ENCODE measurements around the gene MIER3. TPM values are rescaled to one million over a fixed set of nuclear protein-coding genes. Genes with fewer than 3 reads are reported as not detected.

Gene MIER3
- total and polyA plus RNA-seq, 2 of the 13 experiments (the other 11 are each of a cell fraction or from before 2014, with no cell fraction given) = 14.6 to 38.8 TPM

DNA sequence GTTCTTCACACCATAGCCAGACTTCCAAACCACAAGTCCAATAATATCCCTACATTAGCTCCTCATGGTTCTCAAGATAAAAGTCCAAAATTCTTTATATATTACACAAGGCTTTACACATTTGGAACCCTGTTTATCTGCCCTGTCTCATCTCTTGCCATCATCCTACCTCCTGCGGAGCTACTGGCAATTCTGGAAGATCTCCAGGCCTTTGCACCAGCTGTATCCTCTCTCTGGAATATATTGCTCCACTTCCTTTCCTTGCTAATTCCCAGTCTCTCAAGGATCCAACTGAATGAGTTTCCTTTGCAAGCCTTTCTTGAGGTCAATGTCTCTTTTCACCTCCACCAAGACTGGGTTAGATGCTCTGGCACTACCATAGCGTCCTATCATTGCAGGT lies 41.3 kb upstream of the MIER3 start:
- Histone ChIP-seq H3K4me1 (ENCODE audit: insufficient read depth, low read length) (no peaks in the 10 kb centered on the region), H2AFZ (ENCODE audit: low read length) (no peak overlapping the region), H4K20me1 (ENCODE audit: insufficient read depth, low read length) (no peaks in the 10 kb centered on the region), H3K27ac (ENCODE audit: extremely low read length, insufficient read depth, low read length) (no peak overlapping the region), H3K4me3 (replicated peaks in 1 of 3; ENCODE audit: insufficient read depth in 1 of 3, low read depth in 2 of 3, low read length in 3 of 3) (no peak overlapping the region), H3K9me3 (ENCODE audit: low read length) (no peaks in the 10 kb centered on the region), H3K4me2 (ENCODE audit: low read depth, low read length) (no peak overlapping the region), H3K36me3 (replicated peaks in 1 of 2; ENCODE audit: control insufficient read depth in 1 of 2, insufficient read depth in 2 of 2, low read length in 2 of 2) (no peaks in the 10 kb centered on the region), H3K27me3 (ENCODE audit: control insufficient read depth in 1 of 2, insufficient read depth in 2 of 2, low read length in 2 of 2) (no peaks in the 10 kb centered on the region), H3K9ac (ENCODE audit: insufficient read depth, low read depth, low read length) (no peak overlapping the region), H3K79me2 (ENCODE audit: insufficient read depth, low read length) (no peaks in the 10 kb centered on the region)
- TF ChIP-seq HMGA1 (CRISPR knock-in tag; conservative IDR thresholded peaks at IDR 0.05) (no peak), MXI1 (IDR thresholded peaks at IDR 0.05; ENCODE audit: borderline replicate concordance, low read depth, low read length) (no peak), ARID2 (CRISPR knock-in tag; IDR thresholded peaks at IDR 0.05; ENCODE audit: borderline replicate concordance) (no peak), BRCA1 (CRISPR knock-in tag; IDR thresholded peaks at IDR 0.05) (no peak), ZBTB21 (CRISPR knock-in tag; IDR thresholded peaks at IDR 0.05) (no peak), REXO4 (CRISPR knock-in tag; IDR thresholded peaks at IDR 0.05; ENCODE audit: borderline replicate concordance) (no peak), KDM4B (CRISPR knock-in tag; IDR thresholded peaks at IDR 0.05) (no peak)
- TF ChIP-seq, protein P1, sequence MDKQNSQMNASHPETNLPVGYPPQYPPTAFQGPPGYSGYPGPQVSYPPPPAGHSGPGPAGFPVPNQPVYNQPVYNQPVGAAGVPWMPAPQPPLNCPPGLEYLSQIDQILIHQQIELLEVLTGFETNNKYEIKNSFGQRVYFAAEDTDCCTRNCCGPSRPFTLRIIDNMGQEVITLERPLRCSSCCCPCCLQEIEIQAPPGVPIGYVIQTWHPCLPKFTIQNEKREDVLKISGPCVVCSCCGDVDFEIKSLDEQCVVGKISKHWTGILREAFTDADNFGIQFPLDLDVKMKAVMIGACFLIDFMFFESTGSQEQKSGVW (CRISPR knock-in tag; IDR thresholded peaks at IDR 0.05; ENCODE audit: borderline replicate concordance) = no peak
- ChIA-PET POLR2A (no interaction called here), CTCF (ENCODE audit: low intra/inter-chr PET ratio, low total read pairs) (no interaction called here)
- DNase-seq (ENCODE audit: low spot score) (no peak), ATAC-seq (no peak), FAIRE-seq (no peak)
- BruUV-seq (replicated peaks) = no TSS peak
- in situ Hi-C loops (cut with HindIII; ENCODE audit: extremely low pct_ligation_motif_present, low pct_unique_long_range_greater_than_20kb) = no loop called here
- 20% methylated on average over 2 of the region's 2 CpGs for WGBS (ENCODE audit: low lambda C conversion rate)
- intact Hi-C loops (cut with micrococcal nuclease; ENCODE audit: unreplicated experiment) = no loop called here

DNA sequence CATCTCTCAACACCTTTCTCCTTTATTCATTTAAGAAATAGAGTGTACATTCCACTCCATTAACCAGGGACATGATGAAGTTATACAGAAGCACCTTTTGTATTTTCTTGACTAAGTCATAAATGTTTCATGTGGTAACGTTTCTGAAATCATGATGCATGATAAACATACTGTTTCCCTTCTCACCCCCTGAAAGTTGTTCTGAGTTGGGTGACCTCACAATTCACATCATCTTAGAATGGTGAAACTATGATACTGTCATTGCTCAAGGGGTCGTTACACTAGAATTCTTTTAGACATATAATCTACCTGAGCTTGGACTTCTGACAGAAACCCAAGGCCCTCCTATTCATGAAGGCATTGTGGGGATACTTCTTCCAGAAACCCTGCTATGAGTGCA lies 37.8 kb upstream of the MIER3 start:
- no peaks in the 10 kb centered on the region for H3K36me3 ChIP-seq (replicated peaks in 1 of 2; ENCODE audit: control insufficient read depth in 1 of 2, insufficient read depth in 2 of 2, low read length in 2 of 2)
- H3K9ac ChIP-seq (ENCODE audit: insufficient read depth, low read depth, low read length) = no peak overlapping the region
- ATAC-seq (no peak), DNase-seq (ENCODE audit: low spot score) (no peak), FAIRE-seq (no peak)
- no peak overlapping the region for H3K27ac ChIP-seq (ENCODE audit: extremely low read length, insufficient read depth, low read length)
- in situ Hi-C loops (cut with HindIII; ENCODE audit: extremely low pct_ligation_motif_present, low pct_unique_long_range_greater_than_20kb) (no loop called here), intact Hi-C loops (cut with micrococcal nuclease; ENCODE audit: unreplicated experiment) (no loop called here)
- H3K4me3 ChIP-seq (replicated peaks in 1 of 3; ENCODE audit: insufficient read depth in 1 of 3, low read depth in 2 of 3, low read length in 3 of 3) = no peak overlapping the region
- WGBS (ENCODE audit: low lambda C conversion rate) = 3% methylated on average over 2 of the region's 2 CpGs
- no peaks in the 10 kb centered on the region for H3K27me3 ChIP-seq (ENCODE audit: control insufficient read depth in 1 of 2, insufficient read depth in 2 of 2, low read length in 2 of 2)
- no peaks in the 10 kb centered on the region for H3K4me1 ChIP-seq (ENCODE audit: insufficient read depth, low read length)
- no peak overlapping the region for H2AFZ ChIP-seq (ENCODE audit: low read length)
- ChIA-PET POLR2A (no interaction called here), CTCF (ENCODE audit: low intra/inter-chr PET ratio, low total read pairs) (no interaction called here)
- BruUV-seq (replicated peaks) = no TSS peak
- H4K20me1 ChIP-seq (ENCODE audit: insufficient read depth, low read length) = no peaks in the 10 kb centered on the region
- H3K9me3 ChIP-seq (ENCODE audit: low read length) = no peaks in the 10 kb centered on the region
- no peaks in the 10 kb centered on the region for H3K79me2 ChIP-seq (ENCODE audit: insufficient read depth, low read length)
- H3K4me2 ChIP-seq (ENCODE audit: low read depth, low read length) = no peak overlapping the region
- TF ChIP-seq ZNF616 (CRISPR knock-in tag; IDR thresholded peaks at IDR 0.05; ENCODE audit: low read depth) (no peak), ZFX (CRISPR knock-in tag; IDR thresholded peaks at IDR 0.05; ENCODE audit: low read depth) (no peak), AGO1 (IDR thresholded peaks at IDR 0.05; ENCODE audit: low read depth, low read length, poor library complexity, severe bottlenecking) (no peak), EEA1 (CRISPR knock-in tag; IDR thresholded peaks at IDR 0.05; ENCODE audit: borderline replicate concordance) (no peak), ZNF232 (CRISPR knock-in tag; IDR thresholded peaks at IDR 0.05; ENCODE audit: borderline replicate concordance) (no peak)
- TF ChIP-seq, protein P2, sequence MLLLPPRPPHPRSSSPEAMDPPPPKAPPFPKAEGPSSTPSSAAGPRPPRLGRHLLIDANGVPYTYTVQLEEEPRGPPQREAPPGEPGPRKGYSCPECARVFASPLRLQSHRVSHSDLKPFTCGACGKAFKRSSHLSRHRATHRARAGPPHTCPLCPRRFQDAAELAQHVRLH (CRISPR knock-in tag; IDR thresholded peaks at IDR 0.05; ENCODE audit: borderline replicate concordance, low read depth) = no peak
- TF ChIP-seq, protein P3, sequence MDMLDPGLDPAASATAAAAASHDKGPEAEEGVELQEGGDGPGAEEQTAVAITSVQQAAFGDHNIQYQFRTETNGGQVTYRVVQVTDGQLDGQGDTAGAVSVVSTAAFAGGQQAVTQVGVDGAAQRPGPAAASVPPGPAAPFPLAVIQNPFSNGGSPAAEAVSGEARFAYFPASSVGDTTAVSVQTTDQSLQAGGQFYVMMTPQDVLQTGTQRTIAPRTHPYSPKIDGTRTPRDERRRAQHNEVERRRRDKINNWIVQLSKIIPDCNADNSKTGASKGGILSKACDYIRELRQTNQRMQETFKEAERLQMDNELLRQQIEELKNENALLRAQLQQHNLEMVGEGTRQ (IDR thresholded peaks at IDR 0.05; ENCODE audit: low read depth, low read length) = no peak
- TF ChIP-seq, protein P3 (CRISPR knock-in tag; IDR thresholded peaks at IDR 0.05; ENCODE audit: borderline replicate concordance) = no peak
